GM23338 (cell line): ENCODE measurements around the gene TSHZ2. TPM values are rescaled to one million over a fixed set of nuclear protein-coding genes. Genes with fewer than 3 reads are reported as not detected.

ENCODE experiments used
- ATAC-seq: fragments of 200-7000 bp; cut with Tn5 transposase; 3 replicates; pipeline ENCODE4 v1.9.1; 2020
- DNase-seq: peaks from one replicate; pipeline ENCODE4 v3.0.0-alpha.2; 2015; ENCODE audit warnings: low spot score
- H2AFZ ChIP-seq: fragments of 200-600 bp; sonication (generic); 2 replicates; pipeline ENCODE4 v1.8.0; 2016; ENCODE audit warnings: antibody characterized with exemption, mild to moderate bottlenecking, moderate library complexity
- H3F3A ChIP-seq: fragments of 200-600 bp; sonication (generic); replicated peaks from 2 replicates; pipeline ENCODE4 v1.8.0; 2017; ENCODE audit warnings: antibody characterized with exemption, mixed run types, low read depth
- H3K27ac ChIP-seq: fragments of 200-600 bp; sonication (generic); 2 replicates; pipeline ENCODE4 v1.6.1; 2016; ENCODE audit warnings: low read depth
- H3K27me3 ChIP-seq: fragments of 200-600 bp; sonication (generic); 2 replicates; pipeline ENCODE4 v1.8.0; 2016; ENCODE audit warnings: mild to moderate bottlenecking, mixed run types, moderate library complexity; ENCODE audit not compliant: insufficient read depth
- H3K36me3 ChIP-seq: fragments of 200-600 bp; sonication (generic); 2 replicates; pipeline ENCODE4 v1.8.0; 2016; ENCODE audit warnings: mild to moderate bottlenecking; ENCODE audit not compliant: insufficient read depth
- H3K4me1 ChIP-seq: fragments of 200-600 bp; sonication (generic); 2 replicates; pipeline ENCODE4 v1.8.0; 2016; ENCODE audit warnings: mild to moderate bottlenecking, moderate library complexity; ENCODE audit not compliant: insufficient read depth
- H3K4me2 ChIP-seq: fragments of 200-600 bp; sonication (generic); 2 replicates; pipeline ENCODE4 v1.7.1; 2017; ENCODE audit warnings: mixed run types
- H3K4me3 ChIP-seq: fragments of 200-600 bp; sonication (generic); 2 replicates; pipeline ENCODE4 v1.6.1; 2016; ENCODE audit warnings: mixed run types
- H3K79me2 ChIP-seq: fragments of 200-600 bp; sonication (generic); replicated peaks from 2 replicates; pipeline ENCODE4 v1.8.0; 2017; ENCODE audit warnings: mild to moderate bottlenecking; ENCODE audit not compliant: insufficient read depth
- H3K9me2 ChIP-seq: fragments of 200-600 bp; sonication (generic); 2 replicates; pipeline ENCODE4 v1.8.0; 2017; ENCODE audit not compliant: insufficient read depth
- H4K20me1 ChIP-seq: fragments of 200-600 bp; sonication (generic); replicated peaks from 2 replicates; pipeline ENCODE4 v1.8.0; 2017; ENCODE audit warnings: mild to moderate bottlenecking; ENCODE audit not compliant: insufficient read depth
- H3K27ac Mint-ChIP-seq: 2 replicates; pipeline ENCODE4 v1.8.0; 2020; ENCODE audit warnings: inconsistent platforms, mild to moderate bottlenecking, moderate library complexity, mixed read lengths
- H3K27me3 Mint-ChIP-seq: 3 replicates; pipeline ENCODE4 v1.8.0; 2022; ENCODE audit warnings: low read depth, mild to moderate bottlenecking, moderate library complexity, mixed read lengths, inconsistent platforms; ENCODE audit not compliant: insufficient read depth, poor library complexity
- H3K36me3 Mint-ChIP-seq: 3 replicates; pipeline ENCODE4 v1.8.0; 2021; ENCODE audit warnings: low read depth, mild to moderate bottlenecking, inconsistent platforms, moderate library complexity, mixed read lengths
- H3K4me1 Mint-ChIP-seq: 3 replicates; pipeline ENCODE4 v1.8.0; 2020; ENCODE audit warnings: mild to moderate bottlenecking, inconsistent platforms, mixed read lengths
- H3K4me3 Mint-ChIP-seq: 3 replicates; pipeline ENCODE4 v1.8.0; 2021; ENCODE audit warnings: moderate library complexity, mild to moderate bottlenecking, inconsistent platforms, mixed read lengths
- H3K9me3 Mint-ChIP-seq: 3 replicates; pipeline ENCODE4 v1.8.0; 2020; ENCODE audit warnings: moderate library complexity, mild to moderate bottlenecking, inconsistent platforms, mixed read lengths
- CREB1 ChIP-seq: fragments of 250-450 bp; sonication (Bioruptor Pico); IDR thresholded peaks from 2 replicates; pipeline ENCODE4 v1.5.0; 2020; ENCODE audit warnings: low read depth, mild to moderate bottlenecking, moderate library complexity
- ETS1 ChIP-seq: IDR thresholded peaks from 2 replicates; pipeline ENCODE4 v1.6.1; 2016; ENCODE audit warnings: antibody characterized with exemption
- EZH2 ChIP-seq: fragments of 200-600 bp; sonication (generic); IDR thresholded peaks from one replicate; pipeline ENCODE4 v1.8.0; 2017; ENCODE audit warnings: antibody characterized with exemption, mild to moderate bottlenecking, low read depth; ENCODE audit not compliant: unreplicated experiment
- EZH2phosphoT487 ChIP-seq: fragments of 200-600 bp; sonication (generic); IDR thresholded peaks from one replicate; pipeline ENCODE4 v1.8.1; 2018; ENCODE audit warnings: antibody characterized with exemption; ENCODE audit not compliant: unreplicated experiment
- JUNB ChIP-seq: IDR thresholded peaks from one replicate; pipeline ENCODE4 v1.6.1; 2016; ENCODE audit warnings: antibody characterized with exemption; ENCODE audit not compliant: unreplicated experiment
- NANOG ChIP-seq: IDR thresholded peaks from 2 replicates; pipeline ENCODE4 v1.6.1; 2016; ENCODE audit warnings: antibody characterized with exemption, borderline replicate concordance
- POLR2AphosphoS5 ChIP-seq: IDR thresholded peaks from 2 replicates; pipeline ENCODE4 v1.6.1; 2016; ENCODE audit warnings: antibody characterized with exemption, low read depth
- STAT1 ChIP-seq: IDR thresholded peaks from one replicate; pipeline ENCODE4 v1.6.1; 2016; ENCODE audit warnings: antibody characterized with exemption; ENCODE audit not compliant: unreplicated experiment
- ZNF114 ChIP-seq: fragments of 250-450 bp; sonication (Bioruptor Pico); IDR thresholded peaks from 2 replicates; pipeline ENCODE4 v1.5.0; 2020; ENCODE audit warnings: mild to moderate bottlenecking, moderate library complexity
- ZNF462 ChIP-seq: fragments of 250-450 bp; sonication (Bioruptor Pico); IDR thresholded peaks from 2 replicates; pipeline ENCODE4 v1.5.0; 2020; ENCODE audit warnings: mild to moderate bottlenecking, moderate library complexity
- polyA plus RNA-seq: library from polyadenylated mRNA; unstranded; fragments of >200 nt; fragmentation: Nextera tagmentation; extraction: Ambion mirVana; gene quantifications from 2 replicates; pipeline ENCODE4 v1.2.1, GENCODE V29; 2016
- total RNA-seq: library from RNA; depleted of rRNA; stranded (reverse); fragments of >200 nt; shearing (Covaris generic); gene quantifications from 2 replicates; pipeline ENCODE4 v1.2.3, GENCODE V29; 2014
- TF ChIP-seq, protein P1 (sequence below), 2 experiments: fragments of 200-600 bp in 1 of 2; sonication (generic) in 1 of 2; conservative IDR thresholded peaks; 2 replicates each; pipeline versions ENCODE4 v1.5.1 to v1.6.1; 2016 to 2017; ENCODE audit warnings: antibody characterized with exemption in 2 of 2, low read depth in 2 of 2, mild to moderate bottlenecking in 2 of 2, moderate library complexity in 1 of 2

TSHZ2 gene
- total and polyA plus RNA-seq, 2 experiments from 2014 or later, result 0.49 to 1.3 TPM

- H3K36me3 ChIP-seq, result no peaks in the 10 kb centered on the region
- H3K27ac Mint-ChIP-seq, result no peak overlapping the region
- no peak overlapping the region for H2AFZ ChIP-seq
- H3K4me3 Mint-ChIP-seq, result no peak overlapping the region
- DNase-seq (no peak), ATAC-seq (no peak)
- H3K9me3 Mint-ChIP-seq, result no peaks in the 10 kb centered on the region; the same call in 2 of the 3 replicates
- peaks cover 13% of the 10 kb centered on the region; the same call in 1 of the 2 replicates for H3K4me1 ChIP-seq
- no peak overlapping the region for H3K4me3 ChIP-seq
- H3K27me3 ChIP-seq, result no peaks in the 10 kb centered on the region
- peaks cover 24% of the 10 kb centered on the region for H3K4me1 Mint-ChIP-seq
- no peaks in the 10 kb centered on the region for H3K9me2 ChIP-seq
- H3K27ac ChIP-seq, result no peak overlapping the region
- no peak for TF ChIP-seq EZH2phosphoT487
- TF ChIP-seq ETS1, result no peak
- TF ChIP-seq EZH2, result no peak
- no peak for TF ChIP-seq CREB1 (CRISPR knock-in tag)
- TF ChIP-seq POLR2AphosphoS5, result no peak
- no peaks in the 10 kb centered on the region for H3K79me2 ChIP-seq
- no peak overlapping the region for H3K4me2 ChIP-seq
- no peaks in the 10 kb centered on the region for H3K36me3 Mint-ChIP-seq
- no peaks in the 10 kb centered on the region for H3F3A ChIP-seq
- peaks cover 10% of the 10 kb centered on the region for H3K27me3 Mint-ChIP-seq
- H4K20me1 ChIP-seq, result no peaks in the 10 kb centered on the region
Observed at GRCh38 chr20:53210931-53211330, 238.8 kb downstream of the TSHZ2 start.

GRCh38 chr20:53212018-53212417 is 239.9 kb downstream of the TSHZ2 start:
- Histone ChIP-seq H3K4me3 (no peak overlapping the region), H4K20me1 (no peaks in the 10 kb centered on the region), H3F3A (no peaks in the 10 kb centered on the region), H3K36me3 (no peaks in the 10 kb centered on the region), H3K27ac (no peak overlapping the region), H3K4me1 (peaks cover 13% of the 10 kb centered on the region; the same call in 1 of the 2 replicates), H3K27me3 (no peaks in the 10 kb centered on the region), H3K4me2 (no peak overlapping the region), H2AFZ (peak overlapping the region; percentile 61; the same call in 1 of the 2 replicates), H3K79me2 (no peaks in the 10 kb centered on the region), H3K9me2 (no peaks in the 10 kb centered on the region)
- no peak overlapping the region; the same call in 1 of the 2 replicates for H3K27ac Mint-ChIP-seq
- no peak overlapping the region for H3K4me3 Mint-ChIP-seq
- ATAC-seq (no peak), DNase-seq (no peak)
- no peaks in the 10 kb centered on the region for H3K36me3 Mint-ChIP-seq
- no peaks in the 10 kb centered on the region; the same call in 2 of the 3 replicates for H3K9me3 Mint-ChIP-seq
- peaks cover 30% of the 10 kb centered on the region for H3K4me1 Mint-ChIP-seq
- peaks cover 10% of the 10 kb centered on the region for H3K27me3 Mint-ChIP-seq
- TF ChIP-seq JUNB (no peak), STAT1 (no peak), NANOG (no peak), POLR2AphosphoS5 (no peak), ZNF114 (no peak), EZH2phosphoT487 (no peak), ETS1 (no peak), ZNF462 (CRISPR knock-in tag) (no peak)
- TF ChIP-seq, protein P1, sequence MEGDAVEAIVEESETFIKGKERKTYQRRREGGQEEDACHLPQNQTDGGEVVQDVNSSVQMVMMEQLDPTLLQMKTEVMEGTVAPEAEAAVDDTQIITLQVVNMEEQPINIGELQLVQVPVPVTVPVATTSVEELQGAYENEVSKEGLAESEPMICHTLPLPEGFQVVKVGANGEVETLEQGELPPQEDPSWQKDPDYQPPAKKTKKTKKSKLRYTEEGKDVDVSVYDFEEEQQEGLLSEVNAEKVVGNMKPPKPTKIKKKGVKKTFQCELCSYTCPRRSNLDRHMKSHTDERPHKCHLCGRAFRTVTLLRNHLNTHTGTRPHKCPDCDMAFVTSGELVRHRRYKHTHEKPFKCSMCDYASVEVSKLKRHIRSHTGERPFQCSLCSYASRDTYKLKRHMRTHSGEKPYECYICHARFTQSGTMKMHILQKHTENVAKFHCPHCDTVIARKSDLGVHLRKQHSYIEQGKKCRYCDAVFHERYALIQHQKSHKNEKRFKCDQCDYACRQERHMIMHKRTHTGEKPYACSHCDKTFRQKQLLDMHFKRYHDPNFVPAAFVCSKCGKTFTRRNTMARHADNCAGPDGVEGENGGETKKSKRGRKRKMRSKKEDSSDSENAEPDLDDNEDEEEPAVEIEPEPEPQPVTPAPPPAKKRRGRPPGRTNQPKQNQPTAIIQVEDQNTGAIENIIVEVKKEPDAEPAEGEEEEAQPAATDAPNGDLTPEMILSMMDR (conservative IDR thresholded peaks at IDR 0.05; ENCODE audit: low read depth in 2 of 2), result no peak
